DND-41 (cell line): ENCODE data around the gene KDSR.

ENCODE experiments used
- ATAC-seq: fragments of 200-7000 bp; cut with Tn5 transposase; 3 replicates; pipeline ENCODE4 v1.9.1; 2021; ENCODE audit warnings: low read depth; ENCODE audit not compliant: insufficient read depth
- DNase-seq: peaks from one replicate; pipeline ENCODE4 v3.0.0-alpha.2; 2020
- H2AFZ ChIP-seq: 2 replicates; pipeline ENCODE4 v1.6.0; 2012; ENCODE audit warnings: low read depth, low read length
- H3K27ac ChIP-seq: 2 replicates; pipeline ENCODE4 v1.5.1; 2012; ENCODE audit warnings: low read length, inconsistent platforms
- H3K27me3 ChIP-seq: fragments of 200-600 bp; sonication (generic); 2 replicates; pipeline ENCODE4 v1.6.0; 2012; ENCODE audit warnings: low read length, mild to moderate bottlenecking, inconsistent platforms; ENCODE audit not compliant: insufficient read depth, poor library complexity
- H3K36me3 ChIP-seq: 2 replicates; pipeline ENCODE4 v1.5.1; 2012; ENCODE audit warnings: low read length, inconsistent platforms; ENCODE audit not compliant: insufficient read depth
- H3K4me1 ChIP-seq: 2 replicates; pipeline ENCODE4 v1.5.1; 2012; ENCODE audit warnings: mild to moderate bottlenecking, low read length; ENCODE audit not compliant: insufficient read depth
- H3K4me2 ChIP-seq: 2 replicates; pipeline ENCODE4 v1.6.0; 2012; ENCODE audit warnings: mild to moderate bottlenecking, moderate library complexity, low read length, inconsistent platforms; ENCODE audit not compliant: insufficient read depth
- H3K4me3 ChIP-seq, 2 experiments: fragments of 200-600 bp in 1 of 2; shearing (Covaris generic) in 1 of 2; 2 replicates each; pipeline ENCODE4 v1.5.1; 2012 to 2016; ENCODE audit warnings: inconsistent platforms in 2 of 2, low read length in 2 of 2, mild to moderate bottlenecking in 2 of 2, low read depth in 1 of 2, moderate library complexity in 1 of 2
- H3K79me2 ChIP-seq: 2 replicates; pipeline ENCODE4 v1.6.0; 2012; ENCODE audit warnings: low read length, inconsistent platforms; ENCODE audit not compliant: insufficient read depth
- H3K9ac ChIP-seq: 2 replicates; pipeline ENCODE4 v1.6.0; 2012; ENCODE audit warnings: low read depth, mild to moderate bottlenecking, inconsistent platforms, low read length, moderate library complexity
- H3K9me3 ChIP-seq: 2 replicates; pipeline ENCODE4 v1.5.1; 2012; ENCODE audit warnings: low read length, moderate library complexity, mild to moderate bottlenecking, inconsistent platforms; ENCODE audit not compliant: insufficient read depth, severe bottlenecking
- H4K20me1 ChIP-seq: 2 replicates; pipeline ENCODE4 v1.6.0; 2012; ENCODE audit warnings: low read length; ENCODE audit not compliant: insufficient read depth
- EZH2 ChIP-seq: IDR thresholded peaks from 3 replicates; pipeline ENCODE4 v1.6.1; 2012; ENCODE audit warnings: borderline replicate concordance, low read depth, mild to moderate bottlenecking, moderate library complexity, low read length, inconsistent platforms; ENCODE audit not compliant: severe bottlenecking
- TF ChIP-seq, protein P1 (sequence below): IDR thresholded peaks from 2 replicates; pipeline ENCODE4 v1.5.1; 2012; ENCODE audit warnings: borderline replicate concordance, low read length, moderate library complexity, mild to moderate bottlenecking; ENCODE audit not compliant: poor library complexity, severe bottlenecking; ENCODE audit errors: extremely low read depth

Gene KDSR

DNA sequence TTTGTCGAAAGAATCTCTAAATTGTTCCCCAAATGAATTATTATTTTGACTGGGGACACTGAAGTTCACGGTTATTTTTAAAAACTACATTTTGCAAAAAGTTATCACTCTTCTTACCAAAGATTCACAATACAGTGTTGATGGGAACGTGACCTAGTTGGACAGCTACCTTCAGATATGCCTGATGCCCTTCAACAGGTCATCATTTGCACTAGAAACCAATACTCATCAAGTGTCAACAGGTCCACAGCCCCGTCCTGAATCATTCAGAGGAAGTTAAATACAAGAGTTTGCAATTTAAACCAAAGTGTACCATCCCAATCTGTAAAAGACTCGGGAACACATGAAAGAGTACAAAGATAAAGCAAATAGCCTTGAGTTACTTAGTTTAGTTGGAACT lies 75.7 kb downstream of the KDSR start:
- Histone ChIP-seq H3K4me3 (no peak overlapping the region), H3K9me3 (no peaks in the 10 kb centered on the region), H3K4me1 (peaks cover 3% of the 10 kb centered on the region; the same call in 1 of the 2 replicates)

DNA sequence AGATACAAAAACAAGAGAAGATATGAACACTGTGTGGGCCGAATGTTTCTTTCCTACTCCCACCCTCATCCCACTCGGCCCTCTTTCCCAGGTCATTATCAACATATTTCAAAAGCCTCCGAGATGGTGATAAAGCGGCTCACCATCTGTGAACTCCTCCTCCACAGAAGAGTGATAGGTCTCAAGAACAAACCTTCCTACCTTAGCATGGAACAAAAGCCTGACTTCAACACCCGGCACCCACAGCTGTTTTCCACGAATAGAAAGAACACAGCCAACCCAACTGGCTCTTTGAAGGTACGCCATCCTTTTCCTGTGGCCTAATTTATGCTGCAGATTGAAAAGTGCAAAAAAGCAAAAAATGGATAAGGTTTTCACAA lies 76.2 kb downstream of the KDSR start:
- Histone ChIP-seq H3K79me2 (peaks cover 96% of the 10 kb centered on the region), H3K4me1 (peaks cover 3% of the 10 kb centered on the region; the same call in 1 of the 2 replicates)

More for the DNA sequence above, 75.7 kb downstream of the KDSR start:
- TF ChIP-seq, protein P1, sequence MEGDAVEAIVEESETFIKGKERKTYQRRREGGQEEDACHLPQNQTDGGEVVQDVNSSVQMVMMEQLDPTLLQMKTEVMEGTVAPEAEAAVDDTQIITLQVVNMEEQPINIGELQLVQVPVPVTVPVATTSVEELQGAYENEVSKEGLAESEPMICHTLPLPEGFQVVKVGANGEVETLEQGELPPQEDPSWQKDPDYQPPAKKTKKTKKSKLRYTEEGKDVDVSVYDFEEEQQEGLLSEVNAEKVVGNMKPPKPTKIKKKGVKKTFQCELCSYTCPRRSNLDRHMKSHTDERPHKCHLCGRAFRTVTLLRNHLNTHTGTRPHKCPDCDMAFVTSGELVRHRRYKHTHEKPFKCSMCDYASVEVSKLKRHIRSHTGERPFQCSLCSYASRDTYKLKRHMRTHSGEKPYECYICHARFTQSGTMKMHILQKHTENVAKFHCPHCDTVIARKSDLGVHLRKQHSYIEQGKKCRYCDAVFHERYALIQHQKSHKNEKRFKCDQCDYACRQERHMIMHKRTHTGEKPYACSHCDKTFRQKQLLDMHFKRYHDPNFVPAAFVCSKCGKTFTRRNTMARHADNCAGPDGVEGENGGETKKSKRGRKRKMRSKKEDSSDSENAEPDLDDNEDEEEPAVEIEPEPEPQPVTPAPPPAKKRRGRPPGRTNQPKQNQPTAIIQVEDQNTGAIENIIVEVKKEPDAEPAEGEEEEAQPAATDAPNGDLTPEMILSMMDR: no peak
- no peak for TF ChIP-seq EZH2
- no peak overlapping the region for H3K4me2 ChIP-seq
- peaks cover 76% of the 10 kb centered on the region for H3K36me3 ChIP-seq
- H3K27me3 ChIP-seq: no peaks in the 10 kb centered on the region
- H4K20me1 ChIP-seq: peaks cover 74% of the 10 kb centered on the region
- peaks cover 96% of the 10 kb centered on the region for H3K79me2 ChIP-seq
- H3K9ac ChIP-seq: no peak overlapping the region
- no peak overlapping the region for H3K27ac ChIP-seq
- ATAC-seq (no peak), DNase-seq (no peak)
- H2AFZ ChIP-seq: no peak overlapping the region

DNA sequence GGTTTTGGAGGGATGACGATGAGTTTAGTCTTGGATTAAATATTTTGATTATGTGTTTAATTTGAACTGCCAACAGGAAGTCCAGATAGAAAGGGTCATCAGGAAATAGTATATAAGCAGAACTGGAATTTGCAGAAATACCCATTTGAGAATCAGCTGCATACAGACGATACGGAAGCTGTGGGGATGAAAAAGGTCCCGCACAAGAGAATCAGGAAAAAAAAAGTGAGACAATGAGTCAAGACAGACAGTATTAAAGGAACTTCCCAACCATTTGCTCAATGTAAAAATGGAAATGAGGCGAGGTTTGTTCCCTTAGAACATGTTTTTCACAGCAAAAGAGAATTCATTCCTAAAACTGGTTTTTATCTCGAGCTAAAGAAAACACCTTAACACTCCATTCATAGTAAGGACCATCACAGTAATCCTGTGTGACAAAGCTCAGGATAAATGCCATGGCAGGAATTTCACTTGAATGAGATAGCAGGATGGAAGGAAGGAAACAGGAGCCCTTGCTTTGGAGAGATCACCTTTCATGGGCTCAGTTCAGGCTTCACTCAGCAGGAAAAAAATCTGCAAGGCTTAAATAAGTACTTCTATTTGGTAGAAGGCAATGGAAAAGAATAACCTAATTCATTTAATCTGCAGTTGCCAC lies 76.7 kb downstream of the KDSR start:
- Histone ChIP-seq H3K27me3 (no peaks in the 10 kb centered on the region), H3K79me2 (peaks cover 96% of the 10 kb centered on the region), H3K9ac (no peak overlapping the region), H3K9me3 (no peaks in the 10 kb centered on the region), H4K20me1 (peaks cover 75% of the 10 kb centered on the region), H2AFZ (no peak overlapping the region), H3K4me1 (peaks cover 3% of the 10 kb centered on the region; the same call in 1 of the 2 replicates), H3K4me3 (no peak overlapping the region), H3K4me2 (no peak overlapping the region), H3K27ac (no peak overlapping the region), H3K36me3 (peaks cover 77% of the 10 kb centered on the region)
- DNase-seq (no peak), ATAC-seq (no peak)
- TF ChIP-seq EZH2: no peak
- TF ChIP-seq, protein P1: no peak

More for the DNA sequence above, 76.2 kb downstream of the KDSR start:
- Histone ChIP-seq H3K4me3 (no peak overlapping the region), H3K4me2 (no peak overlapping the region), H3K9me3 (no peaks in the 10 kb centered on the region), H2AFZ (no peak overlapping the region), H3K9ac (no peak overlapping the region), H3K27ac (no peak overlapping the region), H4K20me1 (peaks cover 75% of the 10 kb centered on the region), H3K27me3 (no peaks in the 10 kb centered on the region), H3K36me3 (peaks cover 77% of the 10 kb centered on the region)
- DNase-seq (peak; percentile 40), ATAC-seq (peak; percentile 77)
- TF ChIP-seq, protein P1: no peak
- no peak for TF ChIP-seq EZH2
